Neuron (in vitro differentiated cells): Measurements from ENCODE around the gene IRX4.

Source experiments
- H2AFZ ChIP-seq: one replicate; pipeline ENCODE4 v1.6.1; 2013; ENCODE audit warnings: low read depth, mild to moderate bottlenecking, inconsistent platforms, low read length, moderate library complexity
- H3K27me3 ChIP-seq: one replicate; pipeline ENCODE4 v1.6.1; 2013; ENCODE audit warnings: low read length; ENCODE audit not compliant: insufficient read depth
- H3K36me3 ChIP-seq: one replicate; pipeline ENCODE4 v1.6.1; 2013; ENCODE audit warnings: low read length; ENCODE audit not compliant: insufficient read depth
- H3K4me1 ChIP-seq: one replicate; pipeline ENCODE4 v1.6.1; 2013; ENCODE audit warnings: low read length; ENCODE audit not compliant: insufficient read depth
- H3K4me3 ChIP-seq: 2 replicates; pipeline ENCODE4 v1.5.1; 2013; ENCODE audit warnings: mild to moderate bottlenecking, low read length, moderate library complexity
- H3K9me3 ChIP-seq: one replicate; pipeline ENCODE4 v1.6.1; 2013; ENCODE audit warnings: low read length

The IRX4 gene

DNA sequence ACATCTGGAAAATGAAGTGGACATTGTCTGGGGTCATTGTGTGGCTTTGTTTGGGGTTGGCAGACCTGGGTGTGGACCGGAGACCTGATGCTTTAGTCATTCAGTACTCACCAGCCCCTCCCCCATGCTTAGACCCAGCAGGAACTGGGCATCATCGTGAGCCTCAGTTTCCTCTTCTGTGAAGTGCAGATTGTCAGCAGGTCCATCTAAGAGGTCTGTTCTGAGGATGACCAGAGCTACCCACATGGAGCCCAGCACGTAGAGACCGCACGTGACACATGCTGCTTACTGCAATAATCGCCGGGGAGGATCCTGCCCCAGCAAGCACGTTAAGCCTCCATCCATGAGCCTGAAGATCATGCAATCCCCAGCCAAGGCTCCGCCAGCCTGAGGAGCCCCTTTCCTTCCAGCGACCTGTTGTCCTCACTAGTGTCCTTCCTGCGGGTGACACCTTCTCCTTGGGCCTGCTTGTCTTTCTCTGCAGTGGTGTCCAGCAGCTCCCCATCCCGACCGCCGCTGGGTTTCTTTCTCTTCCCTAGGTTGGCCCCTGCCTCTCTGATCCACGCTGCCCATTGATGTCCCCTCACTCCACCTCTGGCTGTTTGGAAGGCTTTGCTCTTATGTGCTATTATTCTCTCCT, 26.7 kb upstream of the IRX4 start:
- Histone ChIP-seq H3K4me1 (no peaks in the 10 kb centered on the region), H3K4me3 (no peak overlapping the region), H3K27me3 (no peaks in the 10 kb centered on the region), H2AFZ (no peak overlapping the region), H3K36me3 (no peaks in the 10 kb centered on the region), H3K9me3 (peaks cover 1% of the 10 kb centered on the region)

GRCh38 chr5:1908931-1909330, 26.2 kb upstream of the IRX4 start:
- H3K27me3 ChIP-seq: no peaks in the 10 kb centered on the region

DNA sequence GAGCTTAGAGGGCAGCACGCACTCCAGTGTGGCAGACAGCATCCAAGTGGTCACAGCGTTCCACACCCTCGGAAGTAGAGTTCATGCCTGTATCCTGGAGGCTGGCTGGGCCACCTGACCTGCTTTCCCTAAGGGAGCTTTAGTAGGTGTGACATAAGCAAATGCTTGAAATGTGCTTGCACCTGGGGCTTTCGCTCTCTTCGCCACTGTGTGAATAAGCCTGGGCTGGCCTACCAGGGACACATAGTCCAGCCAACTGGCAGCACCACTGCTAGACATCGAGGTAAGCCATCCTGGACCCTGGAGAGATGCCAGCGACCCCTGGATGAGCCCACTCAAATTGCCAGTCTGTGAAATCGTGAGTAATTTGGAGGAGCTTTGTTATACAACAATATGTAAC, 24.9 kb upstream of the IRX4 start:
- H3K9me3 ChIP-seq: peaks cover 1% of the 10 kb centered on the region
- no peaks in the 10 kb centered on the region for H3K36me3 ChIP-seq
- no peak overlapping the region for H2AFZ ChIP-seq
- H3K4me3 ChIP-seq: no peak overlapping the region
- H3K4me1 ChIP-seq: no peaks in the 10 kb centered on the region
- no peaks in the 10 kb centered on the region for H3K27me3 ChIP-seq

More at GRCh38 chr5:1908931-1909330, 26.2 kb upstream of the IRX4 start:
- H3K36me3 ChIP-seq: no peaks in the 10 kb centered on the region
- H2AFZ ChIP-seq: no peak overlapping the region
- no peak overlapping the region for H3K4me3 ChIP-seq
- no peaks in the 10 kb centered on the region for H3K4me1 ChIP-seq
- H3K9me3 ChIP-seq: peaks cover 1% of the 10 kb centered on the region

- Histone ChIP-seq H3K27me3 (peaks cover 5% of the 10 kb centered on the region), H3K4me3 (no peak overlapping the region)
These were observed 22.4 kb upstream of the IRX4 start for GRCh38 chr5:1905108-1905507.

GRCh38 chr5:1901983-1902382, 19.3 kb upstream of the IRX4 start:
- peaks cover 21% of the 10 kb centered on the region for H3K27me3 ChIP-seq
- H3K4me3 ChIP-seq: no peak overlapping the region
- no peaks in the 10 kb centered on the region for H3K36me3 ChIP-seq
- H2AFZ ChIP-seq: no peak overlapping the region
- no peaks in the 10 kb centered on the region for H3K4me1 ChIP-seq
- H3K9me3 ChIP-seq: peaks cover 1% of the 10 kb centered on the region

More at GRCh38 chr5:1905108-1905507, 22.4 kb upstream of the IRX4 start:
- H3K4me1 ChIP-seq: no peaks in the 10 kb centered on the region
- peaks cover 1% of the 10 kb centered on the region for H3K9me3 ChIP-seq
- no peak overlapping the region for H2AFZ ChIP-seq
- no peaks in the 10 kb centered on the region for H3K36me3 ChIP-seq

DNA sequence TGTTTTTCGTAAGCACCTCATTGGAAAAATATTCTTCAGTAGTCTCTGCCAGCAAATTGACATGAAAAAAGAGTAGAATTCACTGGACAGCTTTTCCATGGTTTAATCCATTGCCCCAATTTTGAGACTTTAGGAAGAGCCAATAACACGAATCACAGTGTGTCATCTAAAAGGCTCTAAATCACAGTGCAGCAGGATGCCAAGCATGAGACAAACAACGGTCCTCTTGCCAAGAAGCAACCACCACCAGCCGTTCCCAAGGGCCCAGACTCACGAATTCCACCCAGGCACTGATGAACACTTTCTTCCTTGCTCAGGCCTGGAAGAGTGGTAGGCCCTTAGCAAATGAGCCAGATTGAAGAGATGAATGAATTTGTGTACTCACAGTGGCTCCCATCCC, 18.3 kb upstream of the IRX4 start:
- Histone ChIP-seq H2AFZ (no peak overlapping the region), H3K27me3 (peaks cover 26% of the 10 kb centered on the region), H3K4me1 (no peaks in the 10 kb centered on the region)

GRCh38 chr5:1899201-1899600, 16.5 kb upstream of the IRX4 start:
- no peak overlapping the region for H2AFZ ChIP-seq
- no peaks in the 10 kb centered on the region for H3K9me3 ChIP-seq
- H3K36me3 ChIP-seq: no peaks in the 10 kb centered on the region
- H3K4me1 ChIP-seq: no peaks in the 10 kb centered on the region
- H3K4me3 ChIP-seq: no peak overlapping the region
- peaks cover 28% of the 10 kb centered on the region for H3K27me3 ChIP-seq

More for the DNA sequence above, 18.3 kb upstream of the IRX4 start:
- H3K9me3 ChIP-seq: peaks cover 1% of the 10 kb centered on the region
- no peaks in the 10 kb centered on the region for H3K36me3 ChIP-seq
- H3K4me3 ChIP-seq: no peak overlapping the region

- Histone ChIP-seq H3K4me3 (no peak overlapping the region), H3K27me3 (peaks cover 41% of the 10 kb centered on the region), H2AFZ (no peak overlapping the region), H3K4me1 (no peaks in the 10 kb centered on the region), H3K36me3 (no peaks in the 10 kb centered on the region), H3K9me3 (no peaks in the 10 kb centered on the region)
These were observed 15.2 kb upstream of the IRX4 start for GRCh38 chr5:1897816-1898450.

DNA sequence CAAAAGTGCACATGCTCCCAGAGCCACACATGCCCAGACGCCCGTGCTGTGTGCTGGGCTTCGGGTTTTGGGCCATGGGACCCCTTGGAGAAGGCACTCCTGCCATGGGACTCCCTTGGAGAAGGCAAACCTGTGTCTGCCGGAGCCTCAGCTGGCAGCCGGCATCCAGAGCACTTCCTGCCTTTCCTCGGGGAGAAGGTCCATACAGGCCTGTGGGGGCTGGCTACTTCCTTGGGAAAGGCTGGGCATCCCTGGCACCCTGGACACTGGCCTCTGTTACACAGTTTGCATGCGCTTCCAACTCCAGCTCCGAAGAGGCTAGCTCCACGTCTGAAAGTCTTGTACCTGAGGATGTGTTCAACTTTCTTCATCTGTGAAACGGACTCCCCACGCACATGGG, 14.7 kb upstream of the IRX4 start:
- H3K9me3 ChIP-seq: no peaks in the 10 kb centered on the region
- H2AFZ ChIP-seq: no peak overlapping the region
- no peaks in the 10 kb centered on the region for H3K36me3 ChIP-seq
- H3K4me1 ChIP-seq: no peaks in the 10 kb centered on the region
- H3K27me3 ChIP-seq: peaks cover 44% of the 10 kb centered on the region
- no peak overlapping the region for H3K4me3 ChIP-seq

GRCh38 chr5:1896602-1897376, 14.1 kb upstream of the IRX4 start:
- Histone ChIP-seq H3K27me3 (peaks cover 39% of the 10 kb centered on the region), H3K9me3 (no peaks in the 10 kb centered on the region), H3K36me3 (no peaks in the 10 kb centered on the region), H2AFZ (no peak overlapping the region), H3K4me1 (no peaks in the 10 kb centered on the region), H3K4me3 (no peak overlapping the region)

DNA sequence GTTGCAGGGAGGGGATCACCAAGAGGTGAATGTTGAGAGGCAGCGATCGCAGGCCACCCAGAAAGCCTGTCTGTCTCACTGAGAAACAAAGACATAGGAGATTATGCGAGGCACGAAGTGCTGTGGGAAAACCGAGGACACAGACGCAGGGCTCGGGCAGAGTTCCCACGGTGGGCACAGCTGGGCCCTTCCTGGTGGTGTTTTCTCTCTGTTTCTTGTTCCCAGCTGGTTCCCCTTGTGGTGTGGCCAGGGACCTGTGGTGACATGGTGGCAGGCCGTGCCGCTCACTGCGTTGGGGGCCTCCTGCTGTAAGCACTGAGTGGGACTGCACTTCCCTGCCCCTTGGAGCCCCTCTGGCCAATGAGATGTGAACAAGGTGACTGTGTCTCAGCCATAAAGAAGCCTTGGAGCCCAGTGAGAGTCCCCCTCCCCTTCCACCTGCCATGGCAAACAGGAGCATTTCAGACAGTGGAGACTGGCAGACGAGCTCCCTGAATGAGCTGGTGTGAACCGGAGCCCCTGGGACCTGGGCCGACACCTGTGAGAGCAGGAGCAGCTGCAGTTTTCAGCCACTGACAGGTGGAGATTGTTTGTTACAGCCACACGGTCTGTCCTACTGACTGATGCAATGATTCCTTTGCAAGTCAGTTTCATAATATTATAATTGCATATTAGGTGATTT, 13.2 kb upstream of the IRX4 start:
- H2AFZ ChIP-seq: no peak overlapping the region
- peaks cover 46% of the 10 kb centered on the region for H3K27me3 ChIP-seq
- H3K4me3 ChIP-seq: no peak overlapping the region
- no peaks in the 10 kb centered on the region for H3K9me3 ChIP-seq
- no peaks in the 10 kb centered on the region for H3K36me3 ChIP-seq
- H3K4me1 ChIP-seq: no peaks in the 10 kb centered on the region

DNA sequence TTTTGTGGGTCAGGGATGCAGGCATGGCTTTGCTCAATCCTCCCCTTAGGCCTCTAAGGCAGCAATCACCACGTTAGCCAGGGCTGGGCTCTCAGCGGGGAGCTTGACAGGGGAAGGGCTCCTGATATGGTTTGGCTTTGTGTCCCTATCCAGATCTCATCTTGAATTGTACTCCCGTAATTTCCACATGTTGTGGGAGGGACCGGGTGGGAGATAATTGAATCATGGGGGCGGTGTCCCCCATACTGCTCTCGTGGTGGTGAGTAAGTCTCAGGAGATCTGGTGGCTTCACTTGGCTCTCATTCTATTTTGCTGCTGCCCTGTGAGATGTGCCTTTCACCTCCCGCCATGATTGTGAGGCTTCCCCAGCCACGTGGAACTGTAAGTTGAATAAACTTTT, 11.5 kb upstream of the IRX4 start:
- H2AFZ ChIP-seq: no peak overlapping the region
- H3K4me1 ChIP-seq: no peaks in the 10 kb centered on the region
- H3K36me3 ChIP-seq: no peaks in the 10 kb centered on the region
- H3K27me3 ChIP-seq: peaks cover 61% of the 10 kb centered on the region
- no peaks in the 10 kb centered on the region for H3K9me3 ChIP-seq
- no peak overlapping the region for H3K4me3 ChIP-seq

DNA sequence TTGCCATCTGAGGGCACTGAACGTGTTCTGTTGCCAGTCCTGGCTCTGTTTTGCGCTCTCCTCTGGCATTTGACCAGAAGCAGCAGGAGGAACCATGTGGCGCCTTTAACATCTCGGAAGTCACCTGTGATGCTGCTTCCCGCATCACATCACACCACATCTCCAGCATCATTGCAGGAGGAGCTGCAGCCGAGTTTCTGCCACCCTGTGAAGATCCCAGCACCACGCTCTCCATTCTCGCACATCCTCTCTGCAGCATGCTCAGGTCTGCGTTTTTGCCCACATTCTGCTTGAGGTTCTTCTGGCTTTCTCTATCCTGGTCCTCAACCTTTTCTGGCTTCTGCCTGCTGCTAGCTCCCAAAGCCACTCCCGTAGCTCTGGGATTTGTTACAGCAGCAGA, 11.0 kb upstream of the IRX4 start:
- Histone ChIP-seq H2AFZ (no peak overlapping the region), H3K4me3 (no peak overlapping the region), H3K27me3 (peaks cover 62% of the 10 kb centered on the region), H3K4me1 (no peaks in the 10 kb centered on the region), H3K36me3 (no peaks in the 10 kb centered on the region), H3K9me3 (no peaks in the 10 kb centered on the region)
